Upper lobe of right lung (tissue), 1 donor: ENCODE measurements around the gene MRPS14. TPM values are rescaled to one million over a fixed set of nuclear protein-coding genes. Genes with fewer than 3 reads are reported as not detected.
"Not testable (repeated sequence)": the region's sequence is repeated elsewhere in the genome, so short reads cannot be mapped to it uniquely, and the experiment has no call there.

Experiments
- ATAC-seq: fragments of 200-7000 bp; cut with Tn5 transposase; one replicate; pipeline ENCODE4 v1.9.1; 2020; ENCODE audit warnings: mild to moderate bottlenecking, moderate library complexity
- DNase-seq: peaks from one replicate; pipeline ENCODE4 v3.0.0-alpha.2; 2020
- H3K27ac ChIP-seq: fragments of 200-600 bp; one replicate; pipeline ENCODE4 v1.8.0; 2022
- H3K27me3 ChIP-seq: fragments of 200-600 bp; one replicate; pipeline ENCODE4 v1.8.0; 2022; ENCODE audit warnings: mild to moderate bottlenecking
- H3K36me3 ChIP-seq: fragments of 200-600 bp; one replicate; pipeline ENCODE4 v1.8.0; 2022
- H3K4me1 ChIP-seq: fragments of 200-600 bp; one replicate; pipeline ENCODE4 v1.8.0; 2022
- H3K4me3 ChIP-seq: fragments of 200-600 bp; one replicate; pipeline ENCODE4 v1.8.0; 2022; ENCODE audit warnings: mild to moderate bottlenecking
- H3K9me3 ChIP-seq: fragments of 200-600 bp; one replicate; pipeline ENCODE4 v1.8.0; 2022
- intact Hi-C: fragments of 100-400 bp; cut with DNase I; formaldehyde crosslinking; loops from one replicate; pipeline ENCODE4 v1.11.0; 2022
- total RNA-seq: library from RNA; stranded (reverse); fragmentation: NEBNext Ultra II Directional; extraction: Animal tissue kit (Norgen Biotek cat#: 25700); gene quantifications from one replicate; pipeline ENCODE4 v1.2.1, GENCODE V29; 2021
- TF ChIP-seq, protein P1 (sequence below): fragments of 200-600 bp; IDR thresholded peaks from one replicate; pipeline ENCODE4 v1.8.0; 2022; ENCODE audit warnings: antibody characterized with exemption
- donor health status: DM: no; HTN: yes; CAD: no; lungs with severe emphysema.

MRPS14 gene
- total RNA-seq, 1 donor from 2014 or later, result 28.1 TPM

DNA sequence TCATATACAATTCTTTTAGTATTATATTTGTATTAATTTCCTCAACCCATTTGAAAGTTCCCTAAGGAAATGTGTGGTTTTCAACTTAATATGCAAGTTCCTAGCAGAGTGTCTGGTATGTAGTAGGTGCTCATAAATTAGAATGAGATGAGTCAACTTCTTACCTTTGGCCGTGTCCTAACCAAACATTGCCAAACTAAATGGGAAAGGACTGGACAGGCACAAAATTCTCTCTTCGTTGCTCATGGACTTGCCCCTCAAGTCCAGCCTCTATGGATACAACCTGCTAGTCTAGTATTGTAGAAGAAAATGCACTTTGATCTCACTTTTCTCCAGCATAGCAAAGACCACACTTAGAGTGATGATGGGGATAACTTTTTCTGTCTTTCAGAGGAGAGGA is 11.6 kb upstream of the MRPS14 start:
- H3K9me3 ChIP-seq, result no peaks in the 10 kb centered on the region
- no peaks in the 10 kb centered on the region for H3K4me1 ChIP-seq
- no peaks in the 10 kb centered on the region for H3K36me3 ChIP-seq
- TF ChIP-seq, protein P1, sequence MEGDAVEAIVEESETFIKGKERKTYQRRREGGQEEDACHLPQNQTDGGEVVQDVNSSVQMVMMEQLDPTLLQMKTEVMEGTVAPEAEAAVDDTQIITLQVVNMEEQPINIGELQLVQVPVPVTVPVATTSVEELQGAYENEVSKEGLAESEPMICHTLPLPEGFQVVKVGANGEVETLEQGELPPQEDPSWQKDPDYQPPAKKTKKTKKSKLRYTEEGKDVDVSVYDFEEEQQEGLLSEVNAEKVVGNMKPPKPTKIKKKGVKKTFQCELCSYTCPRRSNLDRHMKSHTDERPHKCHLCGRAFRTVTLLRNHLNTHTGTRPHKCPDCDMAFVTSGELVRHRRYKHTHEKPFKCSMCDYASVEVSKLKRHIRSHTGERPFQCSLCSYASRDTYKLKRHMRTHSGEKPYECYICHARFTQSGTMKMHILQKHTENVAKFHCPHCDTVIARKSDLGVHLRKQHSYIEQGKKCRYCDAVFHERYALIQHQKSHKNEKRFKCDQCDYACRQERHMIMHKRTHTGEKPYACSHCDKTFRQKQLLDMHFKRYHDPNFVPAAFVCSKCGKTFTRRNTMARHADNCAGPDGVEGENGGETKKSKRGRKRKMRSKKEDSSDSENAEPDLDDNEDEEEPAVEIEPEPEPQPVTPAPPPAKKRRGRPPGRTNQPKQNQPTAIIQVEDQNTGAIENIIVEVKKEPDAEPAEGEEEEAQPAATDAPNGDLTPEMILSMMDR, result no peak
- no peaks in the 10 kb centered on the region for H3K27me3 ChIP-seq
- no peak overlapping the region for H3K4me3 ChIP-seq
- DNase-seq, result no peak
- no peak for ATAC-seq
- intact Hi-C loops, result loop anchor here (10.0 kb wide), 1 partner anchor 290 kb away; no protein-coding TSS in a partner anchor
- no peak overlapping the region for H3K27ac ChIP-seq

DNA sequence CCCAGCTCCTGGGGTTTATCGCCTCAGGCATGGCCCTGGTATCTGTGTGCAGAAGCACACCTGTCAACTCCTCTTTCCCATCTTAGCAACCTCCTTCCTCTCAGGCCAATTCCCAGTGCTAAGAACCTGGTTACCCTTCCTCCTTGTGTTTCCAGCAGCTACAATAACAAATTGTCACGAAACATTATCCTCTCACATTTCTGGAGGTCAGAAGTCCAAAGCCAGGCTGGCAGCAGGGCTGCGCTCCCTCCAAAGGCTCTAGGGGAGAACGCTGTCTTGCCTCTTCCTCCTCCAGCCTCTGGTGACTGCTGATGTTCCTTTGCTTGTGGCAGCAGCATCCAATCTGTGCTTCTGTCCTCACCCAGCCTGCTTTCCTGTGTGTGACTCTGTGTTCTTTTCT is 10.7 kb upstream of the MRPS14 start:
- ATAC-seq, result no peak
- intact Hi-C loops, result loop anchor here (10.0 kb wide), 1 partner anchor 291 kb away; no protein-coding TSS in a partner anchor
- TF ChIP-seq, protein P1, result no peak

DNA sequence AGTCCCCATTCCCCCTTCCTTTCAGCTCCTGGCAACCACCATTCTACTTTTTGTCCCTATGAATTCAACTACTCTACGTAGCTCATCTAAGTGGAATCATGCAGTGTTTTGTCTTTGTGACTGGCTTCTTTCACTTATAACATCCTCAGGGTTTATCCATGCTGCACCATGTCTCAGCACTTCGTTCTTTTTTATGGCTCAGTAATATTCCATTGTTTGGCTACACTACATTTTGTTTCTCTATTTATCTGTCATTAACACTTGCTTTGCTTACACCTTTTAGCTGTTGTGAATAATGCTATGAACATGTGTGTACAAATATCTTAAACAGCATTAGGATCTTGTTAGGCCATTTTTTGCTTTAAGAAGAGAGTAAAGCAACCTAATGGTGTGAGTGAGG is 1.5 kb upstream of the MRPS14 start:
- Histone ChIP-seq H3K9me3 (no peaks in the 10 kb centered on the region), H3K27me3 (no peaks in the 10 kb centered on the region), H3K36me3 (no peaks in the 10 kb centered on the region), H3K4me1 (no peaks in the 10 kb centered on the region), H3K27ac (no peak overlapping the region), H3K4me3 (no peak overlapping the region)
- intact Hi-C loops, result no loop called here
- TF ChIP-seq, protein P1, result no peak
- DNase-seq (no peak), ATAC-seq (no peak)

More for the DNA sequence above, 10.7 kb upstream of the MRPS14 start:
- H3K27me3 ChIP-seq, result no peaks in the 10 kb centered on the region
- no peaks in the 10 kb centered on the region for H3K36me3 ChIP-seq
- H3K9me3 ChIP-seq, result no peaks in the 10 kb centered on the region
- H3K4me3 ChIP-seq, result no peak overlapping the region
- no peak for DNase-seq
- no peak overlapping the region for H3K27ac ChIP-seq
- no peaks in the 10 kb centered on the region for H3K4me1 ChIP-seq

DNA sequence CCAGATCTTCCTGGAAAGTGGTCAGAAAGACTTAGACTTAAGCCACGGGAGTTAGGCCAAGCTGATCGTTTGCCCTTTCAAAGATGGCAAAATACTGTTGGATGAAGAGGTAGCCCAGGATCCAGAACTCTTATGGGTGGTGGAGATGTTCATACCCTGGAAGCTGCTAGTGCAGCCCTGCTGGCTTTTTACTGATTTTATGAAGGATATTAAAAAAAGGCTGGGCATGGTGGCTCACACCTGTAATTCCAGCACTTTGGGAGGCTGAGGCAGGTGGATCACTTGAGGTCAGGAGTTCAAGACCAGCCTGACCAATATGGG is 657 bp upstream of the MRPS14 start:
- H3K27ac ChIP-seq, result peak overlapping the region; percentile 82
- intact Hi-C loops, H3K27me3 ChIP-seq, ATAC-seq, H3K36me3 ChIP-seq, H3K9me3 ChIP-seq, H3K4me1 ChIP-seq, DNase-seq: not testable (repeated sequence)
- peak overlapping the region; percentile 81 for H3K4me3 ChIP-seq

DNA sequence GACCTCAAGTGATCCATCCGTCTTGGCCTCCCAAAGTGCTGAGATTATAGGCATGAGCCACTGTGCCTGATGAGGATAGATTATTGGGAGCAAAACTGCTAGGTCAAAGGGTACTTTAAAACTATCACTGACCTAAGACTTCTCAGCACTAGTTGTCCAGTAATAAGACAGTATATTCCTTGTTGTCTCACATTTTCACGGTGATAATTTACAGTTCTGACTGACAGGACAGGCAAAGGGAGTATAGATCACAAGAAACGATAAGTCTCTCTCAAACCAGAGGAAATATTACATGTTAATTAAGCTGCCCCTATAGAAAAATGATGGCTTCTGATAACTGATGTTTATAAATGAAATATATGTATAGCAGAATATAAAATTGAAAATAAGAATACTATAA is 3.7 kb downstream of the MRPS14 start:
- Histone ChIP-seq H3K27me3 (no peaks in the 10 kb centered on the region), H3K9me3 (no peaks in the 10 kb centered on the region), H3K4me1 (no peaks in the 10 kb centered on the region), H3K36me3 (peaks cover 41% of the 10 kb centered on the region), H3K27ac (no peak overlapping the region), H3K4me3 (no peak overlapping the region)
- no peak for ATAC-seq
- TF ChIP-seq, protein P1, result no peak
- DNase-seq, result no peak
- intact Hi-C loops, result no loop called here

DNA sequence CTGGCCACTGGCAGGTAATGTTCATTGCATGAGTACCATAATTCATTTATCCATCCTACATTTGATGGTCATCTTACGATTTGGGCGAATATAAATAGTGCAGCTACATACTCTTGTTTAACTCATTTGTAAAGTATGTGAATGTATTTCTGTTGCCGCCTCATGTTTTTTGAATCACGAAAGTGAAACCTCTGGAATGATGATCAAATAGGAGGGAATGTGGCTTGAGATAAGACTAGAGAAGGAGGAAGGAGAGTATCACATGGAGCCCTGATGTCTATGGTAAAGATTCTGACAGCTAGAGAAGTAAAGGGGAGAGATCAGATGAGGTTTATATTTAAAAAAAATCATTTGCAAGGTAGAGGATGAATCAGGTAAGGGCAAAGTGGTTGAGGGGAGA is 8.0 kb downstream of the MRPS14 start:
- intact Hi-C loops, result no loop called here
- Histone ChIP-seq H3K27ac (no peak overlapping the region), H3K27me3 (no peaks in the 10 kb centered on the region), H3K4me3 (no peak overlapping the region), H3K36me3 (peaks cover 83% of the 10 kb centered on the region), H3K9me3 (no peaks in the 10 kb centered on the region), H3K4me1 (no peaks in the 10 kb centered on the region)
- TF ChIP-seq, protein P1, result no peak
- no peak for DNase-seq
- no peak for ATAC-seq
